ENCODE results near the gene CDC42BPB.
A peak's percentile ranks its signal among the peaks of the same experiment; 100 is the strongest.

DNA sequence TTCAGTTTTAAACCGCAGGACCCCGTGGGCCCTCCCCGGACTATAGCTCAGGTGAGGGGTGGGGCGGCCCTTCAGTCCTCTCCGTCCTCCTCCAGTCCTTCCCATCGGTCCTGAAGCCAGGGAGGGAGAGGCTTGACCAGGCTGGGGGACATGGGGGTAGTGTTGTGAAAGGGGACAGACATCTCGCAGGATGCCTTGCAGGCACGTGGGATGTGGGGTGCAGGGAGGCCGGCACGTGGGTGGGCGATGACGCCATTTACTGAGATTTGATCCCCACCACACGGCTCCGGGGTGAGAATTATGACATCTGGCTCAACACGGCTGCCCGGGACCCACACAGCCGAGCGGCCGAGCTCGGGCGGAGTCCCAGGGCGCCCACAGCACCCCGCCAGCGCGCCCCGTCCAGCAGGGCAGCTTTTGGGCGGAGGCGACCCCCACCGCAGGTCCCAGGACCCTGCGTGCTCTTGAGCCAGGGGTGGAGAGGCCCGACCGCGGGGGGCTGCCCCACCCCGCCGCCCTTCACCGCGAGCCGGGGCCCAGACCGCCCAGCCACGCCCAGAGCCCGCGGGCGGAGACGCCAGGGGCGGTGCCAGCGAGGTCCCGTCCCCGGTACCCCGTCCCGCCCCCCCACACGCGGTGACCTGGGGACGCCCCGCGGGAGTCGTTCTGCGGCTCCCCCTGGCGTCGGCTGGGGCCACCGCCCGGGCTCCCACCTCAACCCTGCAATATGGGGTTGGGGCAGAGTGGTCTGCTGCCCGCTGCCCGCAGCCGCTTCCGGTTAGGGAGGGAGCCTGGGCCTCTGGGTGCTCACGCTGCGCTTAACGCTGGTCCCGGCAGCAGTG lies 33.9 kb upstream of the CDC42BPB start:
- TF ChIP-seq, protein P1, sequence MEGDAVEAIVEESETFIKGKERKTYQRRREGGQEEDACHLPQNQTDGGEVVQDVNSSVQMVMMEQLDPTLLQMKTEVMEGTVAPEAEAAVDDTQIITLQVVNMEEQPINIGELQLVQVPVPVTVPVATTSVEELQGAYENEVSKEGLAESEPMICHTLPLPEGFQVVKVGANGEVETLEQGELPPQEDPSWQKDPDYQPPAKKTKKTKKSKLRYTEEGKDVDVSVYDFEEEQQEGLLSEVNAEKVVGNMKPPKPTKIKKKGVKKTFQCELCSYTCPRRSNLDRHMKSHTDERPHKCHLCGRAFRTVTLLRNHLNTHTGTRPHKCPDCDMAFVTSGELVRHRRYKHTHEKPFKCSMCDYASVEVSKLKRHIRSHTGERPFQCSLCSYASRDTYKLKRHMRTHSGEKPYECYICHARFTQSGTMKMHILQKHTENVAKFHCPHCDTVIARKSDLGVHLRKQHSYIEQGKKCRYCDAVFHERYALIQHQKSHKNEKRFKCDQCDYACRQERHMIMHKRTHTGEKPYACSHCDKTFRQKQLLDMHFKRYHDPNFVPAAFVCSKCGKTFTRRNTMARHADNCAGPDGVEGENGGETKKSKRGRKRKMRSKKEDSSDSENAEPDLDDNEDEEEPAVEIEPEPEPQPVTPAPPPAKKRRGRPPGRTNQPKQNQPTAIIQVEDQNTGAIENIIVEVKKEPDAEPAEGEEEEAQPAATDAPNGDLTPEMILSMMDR (IDR thresholded peaks at IDR 0.05; ENCODE audit: low read depth, low read length) = peak; percentile 58
- no peak for TF ChIP-seq EZH2phosphoT487 (IDR thresholded peaks at IDR 0.05; ENCODE audit: low read depth)

Measured in OCI-LY3 (cell line).